Measurements from ENCODE around the gene JPH2.
"Not testable (repeated sequence)": the region's sequence is repeated elsewhere in the genome, so short reads cannot be mapped to it uniquely, and the experiment has no call there.

JPH2 gene

GRCh38 chr20:44211177-44212039 lies 24.4 kb upstream of the JPH2 start:
- DNase-seq: no peak

GRCh38 chr20:44210406-44211176 lies 23.6 kb upstream of the JPH2 start, which contains the start of gene OSER1:
Gene OSER1, minus strand, starts transcription at chr20:44210771. Its CDS starts 3,814 bp downstream, at chr20:44206957.
- peak; percentile 80 for DNase-seq

DNA sequence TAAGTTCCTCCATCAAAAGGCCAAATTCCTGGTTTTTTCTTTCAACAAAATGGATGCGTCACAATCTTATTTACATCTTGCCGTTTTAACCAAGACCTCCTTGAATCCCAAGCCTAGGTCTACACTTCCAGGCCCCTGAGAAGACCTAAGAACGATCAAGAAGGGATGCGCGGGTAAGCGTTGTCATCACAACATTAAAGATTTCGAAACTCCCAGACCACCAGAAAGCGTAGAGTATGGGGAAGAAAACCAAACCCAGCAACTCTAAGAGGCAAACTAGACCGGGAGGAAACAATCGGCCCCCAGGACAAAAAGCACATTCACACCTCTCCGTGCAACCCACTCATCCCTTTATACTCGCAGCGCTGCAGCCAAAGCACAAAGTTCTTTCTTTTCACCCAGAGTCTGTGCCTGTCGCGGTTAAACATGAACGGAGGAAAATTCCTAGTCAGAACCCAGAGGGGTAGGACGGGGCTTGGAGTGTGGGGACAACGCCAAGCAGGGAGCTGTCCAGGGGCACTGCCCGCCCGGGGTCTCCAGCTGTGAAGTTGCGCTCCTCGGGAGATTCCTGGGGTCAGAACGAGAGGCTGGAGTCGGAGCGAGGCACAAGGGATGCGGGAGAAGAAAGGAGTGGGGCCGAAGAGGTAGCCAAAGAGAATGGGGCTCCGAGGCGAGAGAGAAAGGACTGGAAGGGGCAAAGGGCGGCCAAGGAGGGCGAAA lies 22.9 kb upstream of the JPH2 start:
- no peak for DNase-seq

- no peak for DNase-seq
Observed at GRCh38 chr20:44208770-44209169, 21.8 kb upstream of the JPH2 start.

GRCh38 chr20:44208165-44208564 lies 21.2 kb upstream of the JPH2 start:
- DNase-seq: no peak

GRCh38 chr20:44207126-44207723 lies 20.2 kb upstream of the JPH2 start:
- DNase-seq: no peak

- DNase-seq: no peak
Observed at GRCh38 chr20:44206132-44206531, 19.1 kb upstream of the JPH2 start.

GRCh38 chr20:44204832-44205215 lies 17.8 kb upstream of the JPH2 start:
- no peak for DNase-seq

- DNase-seq: no peak
Observed at GRCh38 chr20:44204156-44204831, 17.3 kb upstream of the JPH2 start.

DNA sequence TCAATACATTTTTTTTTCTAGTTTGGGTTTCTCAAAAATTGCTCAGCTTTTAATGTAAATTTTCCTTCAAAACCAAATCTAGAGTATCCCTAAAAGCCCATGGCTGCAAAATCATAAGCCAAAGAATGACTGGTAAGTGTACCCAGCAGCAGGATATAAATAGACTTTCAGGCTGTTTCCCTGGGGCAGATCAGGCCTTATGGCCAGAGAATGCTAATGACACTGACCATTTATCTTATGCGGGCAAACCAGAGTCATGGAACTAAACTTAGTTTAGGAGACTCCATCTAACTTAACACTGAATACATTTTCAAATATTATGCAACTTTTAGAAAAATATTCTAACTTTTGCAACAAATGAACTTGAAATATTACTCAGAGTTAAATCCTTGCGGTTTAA lies 16.2 kb upstream of the JPH2 start:
- no peak for DNase-seq

DNA sequence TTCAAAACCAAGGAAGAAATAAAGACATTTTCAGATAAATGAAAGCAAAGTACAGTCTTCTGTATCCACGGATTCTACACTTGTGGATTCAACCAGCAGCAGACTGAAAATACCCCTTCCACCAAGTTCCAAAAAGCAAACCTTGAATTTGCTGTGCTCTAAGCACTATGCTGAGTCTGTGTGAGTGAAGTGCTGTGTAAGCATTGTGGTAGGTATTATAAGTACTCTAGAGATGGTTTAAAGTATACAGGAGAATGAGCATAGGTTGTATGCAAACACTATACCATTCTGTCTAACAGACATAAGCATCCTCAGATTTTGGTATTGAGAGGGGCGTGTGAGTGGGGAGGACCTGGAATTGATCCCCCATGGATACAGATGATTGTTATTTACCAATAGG lies 14.0 kb upstream of the JPH2 start:
- DNase-seq: no peak

GRCh38 chr20:44200371-44200770 lies 13.4 kb upstream of the JPH2 start:
- DNase-seq: no peak

DNA sequence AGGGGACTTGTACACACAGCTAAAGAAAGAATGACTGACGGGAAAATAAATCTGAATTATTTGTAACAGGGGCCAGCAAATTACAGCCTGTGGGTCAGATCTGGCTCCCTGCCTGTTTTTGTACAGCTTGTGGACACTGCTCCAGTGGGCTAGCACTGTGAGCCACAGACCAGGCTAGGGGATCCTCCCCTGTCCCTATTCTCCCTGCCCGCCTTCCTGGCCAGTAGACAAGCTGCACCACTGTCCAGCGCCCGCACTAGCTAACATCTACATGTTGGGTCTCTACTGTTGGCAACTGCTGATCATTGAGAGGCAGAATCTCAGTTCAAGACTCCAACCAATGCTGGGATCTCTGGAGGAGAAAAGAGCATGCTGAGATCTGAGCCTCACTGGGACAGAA lies 12.9 kb upstream of the JPH2 start:
- DNase-seq: no peak

DNA sequence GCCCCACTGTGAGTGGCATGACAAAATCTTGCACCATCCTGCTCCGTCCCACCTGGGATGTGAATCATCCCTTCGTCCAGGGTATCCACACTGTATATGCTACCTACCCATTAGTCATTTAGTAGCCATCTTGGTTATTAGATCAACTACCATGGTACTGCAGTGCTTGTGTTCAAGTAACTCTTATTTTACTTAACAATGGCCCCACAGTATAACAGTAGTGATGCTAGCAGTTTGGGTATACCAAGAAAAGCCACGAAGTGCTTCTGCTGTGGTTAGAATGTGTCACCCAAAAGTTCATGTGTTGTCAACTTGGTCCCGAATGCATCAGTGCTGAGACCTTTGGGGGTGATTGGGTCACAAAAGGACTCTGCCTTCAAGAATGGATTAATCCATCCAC lies 11.9 kb upstream of the JPH2 start:
- no peak for DNase-seq

- no peak for DNase-seq
Observed at GRCh38 chr20:44196271-44196670, 9.3 kb upstream of the JPH2 start.

- no peak for DNase-seq
Observed at GRCh38 chr20:44195605-44196004, 8.6 kb upstream of the JPH2 start.

DNA sequence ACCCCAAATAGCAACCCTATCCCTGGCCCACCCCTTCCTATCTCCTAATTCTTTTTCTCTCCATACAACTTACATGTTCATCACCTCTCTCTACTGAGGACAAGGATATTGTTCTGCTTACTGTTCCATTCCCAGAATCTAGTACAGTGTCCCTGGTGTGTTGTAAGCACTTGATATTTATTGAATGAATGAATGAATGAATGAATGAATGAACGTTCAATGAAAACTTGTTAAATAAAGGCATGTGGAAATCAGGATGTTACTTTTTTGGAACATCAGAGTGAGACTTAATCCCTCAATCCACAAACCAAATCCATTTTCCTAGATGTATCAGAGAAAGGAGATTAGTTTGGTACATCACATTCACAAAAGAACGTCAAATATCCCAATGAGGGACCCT lies 6.8 kb upstream of the JPH2 start:
- no peak for DNase-seq

GRCh38 chr20:44191640-44192039 lies 4.7 kb upstream of the JPH2 start:
- not testable (repeated sequence) for DNase-seq

- DNase-seq: not testable (repeated sequence)
Observed at GRCh38 chr20:44190197-44190852, 3.3 kb upstream of the JPH2 start.

- no peak for DNase-seq
Observed at GRCh38 chr20:44188752-44189151, 1.8 kb upstream of the JPH2 start.

GRCh38 chr20:44187772-44188709 lies 1.1 kb upstream of the JPH2 start:
- no peak for DNase-seq
